ENCODE measurements around the gene TEX29.

Gene TEX29

GRCh38 chr13:111344471-111345191 lies 24.2 kb downstream of the TEX29 start:
- no peak for DNase-seq

DNA sequence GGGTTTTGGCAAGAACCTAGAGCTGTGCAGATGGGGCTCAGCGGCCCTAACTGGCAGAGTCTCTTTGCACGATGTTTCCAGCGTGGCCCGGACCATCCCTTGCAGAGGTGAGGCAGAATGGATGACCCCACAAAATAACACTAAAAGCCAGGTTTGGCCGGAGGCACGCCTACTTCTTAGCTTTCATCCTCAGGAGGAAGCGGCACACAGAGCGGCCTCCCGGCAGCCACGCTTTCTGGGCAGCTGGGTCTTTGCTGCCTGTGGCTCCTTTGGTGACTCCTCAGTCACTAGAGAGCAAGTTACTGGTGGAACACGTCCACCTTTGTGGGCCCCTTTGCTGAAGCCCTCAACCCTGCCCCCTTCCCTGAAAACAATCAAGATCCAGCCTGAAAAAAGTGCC lies 25.2 kb downstream of the TEX29 start:
- DNase-seq = no peak

DNA sequence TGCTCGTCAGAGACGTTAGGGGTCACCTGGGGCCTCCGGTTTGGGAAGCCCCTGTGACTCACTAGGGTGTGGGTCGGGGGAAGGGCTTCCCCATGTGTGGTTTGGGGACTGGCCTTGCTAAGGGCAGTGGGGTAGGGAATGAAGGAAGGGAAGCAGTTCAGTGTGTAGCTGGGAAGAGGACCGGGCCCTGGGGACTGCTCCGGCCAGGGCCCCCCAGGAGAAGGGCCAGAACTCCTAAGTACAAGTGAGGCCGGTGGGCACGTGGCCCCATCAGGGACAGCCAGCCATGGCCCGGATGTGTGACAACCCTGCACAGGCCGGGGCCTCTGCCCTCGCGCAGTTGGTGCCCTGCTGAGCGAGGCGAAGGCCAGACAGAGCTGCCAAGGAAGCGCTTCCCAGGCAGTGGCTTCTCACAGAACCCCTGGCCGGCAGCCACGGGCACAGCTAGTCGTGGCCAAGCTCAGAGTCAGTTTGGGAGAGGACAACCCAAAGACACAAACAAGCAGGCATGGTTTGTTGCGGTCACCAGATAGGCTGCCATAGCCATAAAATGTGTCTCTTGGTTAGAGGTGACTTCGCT lies 25.7 kb downstream of the TEX29 start:
- DNase-seq = no peak

GRCh38 chr13:111347438-111347837 lies 27.0 kb downstream of the TEX29 start:
- DNase-seq = no peak

- no peak for DNase-seq
Measured at GRCh38 chr13:111353508-111353907, 33.1 kb downstream of the TEX29 start.

- no peak for DNase-seq
Measured at GRCh38 chr13:111354789-111355188, 34.3 kb downstream of the TEX29 start.

DNA sequence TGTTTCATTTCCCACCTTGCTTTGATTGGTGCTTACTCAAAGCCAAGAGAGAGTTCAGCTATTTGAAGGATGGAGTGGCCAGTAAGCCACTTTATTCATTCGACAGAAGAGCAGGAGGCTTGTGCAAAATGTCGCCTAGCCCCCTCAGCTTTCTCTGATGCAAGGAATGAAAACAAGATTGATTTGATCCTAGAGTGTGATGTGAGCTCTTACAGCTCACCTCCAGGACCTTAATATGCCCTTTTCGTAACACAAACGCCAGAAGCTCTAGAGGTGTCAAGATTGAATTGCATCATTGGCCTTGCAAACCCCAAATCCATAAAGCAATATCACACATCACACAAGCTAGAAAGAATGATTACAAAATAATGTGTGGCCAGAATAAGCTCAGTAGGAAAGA lies 36.4 kb downstream of the TEX29 start:
- no peak for DNase-seq

DNA sequence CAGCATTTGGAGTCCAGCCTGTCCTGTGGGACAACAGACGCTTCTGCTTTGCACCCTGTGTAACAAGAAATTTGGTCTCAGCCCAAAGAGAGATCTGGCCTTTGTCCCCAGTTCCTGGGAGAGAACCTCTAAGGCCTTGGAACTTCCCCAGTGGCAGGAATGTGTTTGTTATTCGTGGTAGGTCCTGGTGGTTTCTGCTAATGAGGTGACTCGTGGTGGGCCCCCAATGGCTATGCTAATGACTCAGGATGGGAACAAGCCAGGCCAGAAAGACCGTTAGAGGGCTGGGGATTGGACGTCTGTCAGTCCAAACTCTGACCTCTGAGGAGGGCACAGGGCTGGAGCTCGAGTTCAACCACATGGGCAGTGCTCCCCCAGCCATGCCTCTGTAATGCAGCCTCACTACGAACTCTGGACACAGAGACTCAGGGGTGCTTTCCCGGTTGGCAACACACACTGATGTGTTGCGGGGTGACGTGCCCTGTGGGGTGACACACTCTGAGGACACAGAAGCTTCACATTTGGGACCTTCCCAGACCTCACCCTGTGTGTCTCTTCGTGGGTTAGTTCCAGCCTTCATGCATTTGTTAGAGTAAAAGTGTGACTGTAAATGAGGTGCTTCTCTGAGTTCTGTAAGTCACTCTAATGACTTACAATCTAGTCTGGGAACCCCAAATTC lies 38.9 kb downstream of the TEX29 start:
- DNase-seq = no peak

DNA sequence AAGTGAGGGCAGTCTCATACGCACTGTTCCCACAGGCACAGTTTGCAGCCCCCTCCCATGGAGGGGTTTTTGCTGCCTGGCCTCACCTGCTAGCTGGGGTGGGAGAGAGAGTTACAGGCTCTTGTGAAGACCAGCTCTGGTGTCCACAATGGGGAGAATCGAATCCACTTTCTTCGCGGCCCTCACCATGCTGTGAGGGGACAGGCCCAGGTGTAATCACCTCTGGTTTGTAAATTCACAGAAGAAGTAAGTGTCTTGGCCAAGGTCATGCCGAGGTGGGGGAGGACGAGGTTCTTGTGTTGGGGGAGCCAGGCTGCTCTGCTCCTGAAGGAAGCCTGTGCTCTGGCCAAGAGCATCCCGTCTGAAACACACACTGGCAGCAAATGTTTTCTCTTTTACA lies 39.5 kb downstream of the TEX29 start:
- no peak for DNase-seq

DNA sequence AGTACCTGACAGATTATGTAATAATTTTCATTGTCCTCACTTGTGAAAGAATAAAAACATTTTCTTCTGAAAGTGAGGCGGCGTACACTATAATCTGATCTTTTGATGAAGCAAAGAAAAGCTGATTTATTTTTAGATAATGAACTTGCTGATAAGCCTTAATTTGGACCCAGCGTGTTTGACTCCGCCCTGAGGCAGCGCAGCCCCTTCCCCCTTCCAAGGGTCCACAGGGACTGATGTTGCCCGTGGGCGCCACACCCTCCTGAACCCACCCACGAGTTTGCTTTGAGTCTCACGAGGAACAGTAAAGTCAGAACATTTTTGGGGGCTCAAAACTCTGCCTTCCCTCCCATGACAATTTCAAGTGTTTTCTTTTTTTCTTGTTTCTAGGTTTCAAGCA lies 40.0 kb downstream of the TEX29 start:
- DNase-seq = no peak

DNA sequence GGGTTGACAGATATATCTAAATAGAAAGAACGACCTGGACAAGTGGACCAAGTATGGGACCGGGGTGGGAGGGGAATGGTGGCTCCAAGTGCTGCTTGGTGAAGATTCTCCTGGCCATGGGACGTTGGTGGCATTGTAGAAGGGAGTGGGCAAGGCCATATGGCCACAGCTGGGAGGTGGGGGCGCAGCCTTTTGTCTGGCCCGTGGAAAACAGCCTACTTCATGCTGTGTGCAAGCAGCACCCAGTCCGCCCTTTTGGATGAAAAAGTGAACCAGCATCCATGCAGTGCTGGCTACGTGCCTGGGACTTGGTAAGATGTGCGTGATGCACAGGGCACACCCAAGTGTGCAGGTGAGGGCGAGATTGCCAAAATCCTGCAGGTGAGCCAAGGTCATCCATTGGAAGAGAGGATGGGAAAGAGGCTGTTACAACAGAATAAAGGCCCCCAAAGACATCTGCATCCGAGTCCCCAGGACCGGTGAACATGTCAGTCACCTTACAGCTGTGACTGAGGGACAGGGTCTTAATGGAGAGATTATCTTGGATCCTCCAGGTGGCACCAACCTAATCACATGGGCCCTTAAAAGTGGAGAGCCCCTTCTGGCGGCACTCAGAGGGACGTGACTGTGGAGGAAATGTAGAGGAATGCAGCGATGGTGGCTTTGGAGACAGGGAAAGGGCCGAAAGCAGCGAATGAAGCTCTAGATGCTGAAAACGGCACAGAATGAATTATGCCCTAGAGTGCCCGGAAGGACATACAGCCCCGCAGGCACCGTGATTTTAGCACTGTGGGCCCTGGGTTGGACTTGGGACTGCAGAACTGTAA lies 40.8 kb downstream of the TEX29 start:
- no peak for DNase-seq

DNA sequence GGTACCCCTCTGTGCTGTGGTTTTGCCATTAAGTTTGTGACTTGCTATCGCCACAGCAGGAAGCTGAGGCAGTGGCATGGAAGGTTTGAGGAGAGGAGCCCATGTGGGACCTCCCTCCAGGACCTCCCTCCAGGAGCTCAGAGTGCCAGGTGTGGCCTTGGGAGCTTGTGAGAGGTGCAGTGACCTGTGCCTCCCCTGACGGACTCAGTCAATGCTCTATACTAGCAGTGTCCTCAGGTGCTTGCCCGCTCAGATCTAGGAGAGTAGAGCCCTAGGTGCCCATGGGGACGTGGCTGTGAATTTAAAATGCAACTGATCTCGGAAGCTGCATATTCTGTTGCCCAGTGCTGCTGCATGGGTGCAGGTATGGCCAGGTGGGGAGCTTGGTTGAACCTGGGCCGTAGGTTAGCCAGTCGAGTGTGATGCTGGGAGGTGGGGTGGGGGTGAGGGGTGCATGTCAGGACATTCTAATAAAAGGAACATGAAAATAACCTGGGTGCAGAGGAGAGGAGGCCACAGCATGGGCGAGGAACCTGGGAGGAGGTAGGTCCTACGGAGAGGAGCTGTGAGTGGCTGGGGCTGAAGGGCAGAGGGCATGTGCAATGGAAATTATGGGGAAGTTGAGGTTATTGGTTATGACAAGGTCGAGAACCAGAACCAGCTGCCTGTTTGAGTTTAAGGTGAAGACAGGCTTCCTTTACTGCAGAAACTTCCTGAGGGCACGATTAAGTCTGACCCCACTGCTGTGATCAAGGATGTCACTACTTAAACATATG lies 41.6 kb downstream of the TEX29 start:
- no peak for DNase-seq

GRCh38 chr13:111363121-111363520 lies 42.7 kb downstream of the TEX29 start:
- DNase-seq = no peak

DNA sequence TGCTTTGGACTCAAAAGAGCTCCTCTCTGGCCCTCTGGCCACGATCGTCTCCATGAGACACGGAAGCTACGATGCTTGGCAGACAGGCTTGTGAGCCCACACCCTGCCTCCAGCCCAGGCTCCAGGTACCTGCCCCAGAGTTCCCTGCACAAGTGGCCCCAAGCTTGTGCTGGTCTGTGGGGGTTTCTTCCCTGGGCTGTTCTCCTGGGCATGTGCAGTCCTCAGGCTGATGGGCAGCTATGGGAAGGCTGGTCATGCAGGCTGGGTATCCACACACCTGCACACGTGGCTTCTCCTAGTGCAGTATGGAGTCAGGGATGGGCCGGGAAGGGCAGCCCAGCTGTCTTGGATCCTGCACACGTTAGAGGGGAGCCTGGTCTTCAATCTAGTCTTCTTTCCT lies 43.1 kb downstream of the TEX29 start:
- DNase-seq = no peak

DNA sequence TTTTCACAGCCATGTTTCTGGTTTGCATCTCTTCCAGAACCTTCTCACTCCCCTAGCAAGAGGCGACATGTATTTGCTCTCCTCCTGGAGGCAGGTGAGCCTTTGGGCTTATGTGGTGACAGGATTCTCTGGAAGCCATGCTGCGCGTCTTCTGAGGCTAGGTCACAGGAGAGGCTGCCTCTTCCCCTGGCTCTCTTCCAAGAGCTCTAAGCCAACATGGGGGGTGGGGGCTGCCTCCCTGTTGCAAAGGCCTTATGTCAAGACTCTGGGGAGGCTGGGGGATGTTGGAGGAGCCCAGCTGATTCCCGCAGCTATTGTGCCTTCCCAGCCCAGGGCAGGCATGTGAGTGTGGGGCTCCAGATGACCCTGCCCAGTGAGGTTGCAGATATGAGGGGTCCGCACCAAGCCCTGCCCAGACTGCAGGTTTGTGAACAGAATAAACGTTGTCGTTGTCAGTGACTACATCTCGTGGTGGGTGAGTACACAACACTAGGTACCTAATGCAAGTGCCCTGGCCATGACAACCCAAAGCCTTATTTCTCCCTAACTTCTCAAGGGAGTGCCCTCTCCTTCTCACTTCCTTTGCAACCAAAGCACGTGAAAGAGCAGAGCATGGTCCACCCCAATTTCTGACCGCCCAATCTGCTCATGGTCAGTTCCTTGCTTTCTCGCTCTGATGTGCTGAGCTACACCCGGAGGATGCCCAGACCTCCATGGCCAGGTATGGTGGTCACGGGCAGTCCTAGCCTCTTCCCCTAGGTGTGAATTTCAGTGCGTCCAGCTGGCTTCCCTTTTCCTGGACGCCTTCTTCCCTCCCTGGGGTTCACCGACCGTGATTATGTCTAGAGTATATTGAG lies 44.9 kb downstream of the TEX29 start:
- DNase-seq = no peak

DNA sequence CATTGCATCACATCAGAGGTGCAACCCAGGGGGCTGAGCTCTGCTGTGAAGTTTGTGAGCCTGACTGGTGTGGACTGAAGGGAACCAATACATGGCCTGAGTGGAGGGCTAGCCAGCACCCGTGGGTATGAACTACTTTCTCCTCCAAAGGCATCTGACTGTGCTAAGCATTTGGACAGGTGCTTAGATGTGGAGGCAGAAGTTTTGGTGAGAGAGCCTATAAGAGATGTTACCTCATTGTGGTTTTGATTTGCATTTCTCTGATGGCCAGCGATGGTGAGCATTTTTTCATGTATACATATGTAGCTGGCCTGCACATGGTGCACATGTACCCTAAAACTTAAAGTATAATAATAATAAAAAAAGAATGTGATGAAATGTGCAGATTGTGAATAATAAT lies 46.9 kb downstream of the TEX29 start:
- DNase-seq = no peak

- no peak for DNase-seq
Measured at GRCh38 chr13:111368091-111368490, 47.6 kb downstream of the TEX29 start.

- no peak for DNase-seq
Measured at GRCh38 chr13:111370147-111370546, 49.7 kb downstream of the TEX29 start.

DNA sequence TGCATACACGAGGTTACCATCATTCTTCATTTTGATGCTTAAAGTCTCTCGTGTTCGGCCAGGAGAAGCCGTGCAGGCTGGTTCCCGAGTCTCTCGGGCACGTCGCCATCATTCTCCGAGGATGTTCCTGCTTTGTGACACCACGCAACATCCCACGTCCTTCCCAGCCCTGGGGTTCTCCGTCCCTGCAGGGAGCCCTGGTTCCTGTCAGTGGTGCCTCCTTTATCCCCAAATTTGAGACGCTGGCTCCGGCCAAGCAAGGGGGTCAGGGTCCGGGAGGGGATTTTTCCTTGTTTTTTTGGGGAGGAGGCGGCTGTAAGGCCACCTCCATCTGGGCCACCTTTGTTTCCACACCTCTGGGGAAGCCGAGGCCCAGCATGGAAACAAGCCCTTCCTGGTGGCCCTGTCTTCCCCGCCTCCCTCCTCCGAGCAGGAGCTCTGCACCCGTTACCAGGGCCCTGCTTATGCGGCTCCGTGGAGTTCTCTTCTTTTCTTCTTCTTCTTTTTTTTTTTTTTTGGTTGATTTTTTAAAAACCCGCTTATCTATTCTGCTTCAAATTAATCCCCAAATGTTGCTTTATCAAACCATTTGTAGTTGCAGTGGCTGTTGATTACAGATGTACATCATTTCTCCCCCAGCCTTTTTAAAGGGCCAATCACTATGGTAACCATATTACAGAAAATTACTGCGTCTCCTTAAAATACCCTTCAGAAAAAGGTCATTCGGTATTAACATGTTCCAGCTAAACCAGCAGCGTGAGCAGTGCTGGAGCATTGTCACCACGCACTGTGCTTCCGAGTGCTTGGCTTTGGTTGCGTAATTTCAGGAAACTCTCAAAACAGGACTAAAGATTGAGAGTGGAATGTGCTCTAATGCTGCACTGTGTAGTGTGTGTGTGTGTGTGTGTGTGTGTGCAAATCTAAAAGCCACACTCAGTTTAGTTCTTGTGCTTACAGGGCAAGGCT lies 50.4 kb downstream of the TEX29 start:
- DNase-seq = no peak

DNA sequence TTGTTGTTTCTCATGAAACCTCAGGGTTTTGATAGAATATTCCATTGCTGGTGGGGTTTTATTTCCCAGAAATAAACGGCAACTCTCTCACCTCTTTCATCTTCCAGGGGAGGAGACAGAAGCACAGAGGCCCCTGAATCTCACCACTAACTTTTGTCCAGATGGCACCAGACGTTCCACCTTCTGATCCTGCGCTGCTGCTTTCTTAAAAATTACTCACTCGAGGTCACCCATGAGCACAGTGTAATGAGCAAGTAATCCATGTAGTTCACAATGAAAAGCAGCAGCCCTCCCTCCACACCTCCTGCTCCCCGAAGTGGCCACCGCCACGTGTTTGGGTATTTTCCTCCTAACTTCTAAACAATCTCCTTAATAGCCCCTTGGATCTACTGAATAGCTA lies 51.3 kb downstream of the TEX29 start:
- no peak for DNase-seq

Measured in activated CD8-positive, alpha-beta memory T cell treated with anti-CD3 and anti-CD28 coated beads for 24 hours (primary cell).